ENCODE data around the gene ARL15. TPM values are rescaled to one million over a fixed set of nuclear protein-coding genes. Genes with fewer than 3 reads are reported as not detected.

The ARL15 gene
- total RNA-seq, 1 donor from 2014 or later, result 102 TPM

- DNase-seq (ENCODE audit: low spot score), result no peak
- Mint-ChIP-seq H3K4me1 (ENCODE audit: unreplicated experiment) (no peaks in the 10 kb centered on the region), H3K4me3 (ENCODE audit: unreplicated experiment) (no peak overlapping the region), H3K27me3 (ENCODE audit: unreplicated experiment) (no peaks in the 10 kb centered on the region), H3K9me3 (ENCODE audit: unreplicated experiment) (no peaks in the 10 kb centered on the region), H3K36me3 (ENCODE audit: low read depth, unreplicated experiment) (peaks cover 3% of the 10 kb centered on the region), H3K27ac (ENCODE audit: unreplicated experiment) (no peak overlapping the region)
- TF ChIP-seq CTCF (IDR thresholded peaks at IDR 0.05; ENCODE audit: unreplicated experiment), result no peak
Measured at GRCh38 chr5:54120473-54120872, 189.9 kb downstream of the ARL15 start.

GRCh38 chr5:54117957-54118356 is 192.4 kb downstream of the ARL15 start:
- DNase-seq (ENCODE audit: low spot score), result no peak
- Mint-ChIP-seq H3K27ac (ENCODE audit: unreplicated experiment) (no peak overlapping the region), H3K4me1 (ENCODE audit: unreplicated experiment) (no peaks in the 10 kb centered on the region), H3K27me3 (ENCODE audit: unreplicated experiment) (no peaks in the 10 kb centered on the region), H3K4me3 (ENCODE audit: unreplicated experiment) (no peak overlapping the region), H3K36me3 (ENCODE audit: low read depth, unreplicated experiment) (peaks cover under 1% of the 10 kb centered on the region), H3K9me3 (ENCODE audit: unreplicated experiment) (no peaks in the 10 kb centered on the region)
- TF ChIP-seq CTCF (IDR thresholded peaks at IDR 0.05; ENCODE audit: unreplicated experiment), result no peak

GRCh38 chr5:54115735-54116403 is 194.5 kb downstream of the ARL15 start:
- no peak for TF ChIP-seq CTCF (IDR thresholded peaks at IDR 0.05; ENCODE audit: unreplicated experiment)
- no peak for DNase-seq (ENCODE audit: low spot score)
- Mint-ChIP-seq H3K36me3 (ENCODE audit: low read depth, unreplicated experiment) (peaks cover 6% of the 10 kb centered on the region), H3K27me3 (ENCODE audit: unreplicated experiment) (no peaks in the 10 kb centered on the region), H3K9me3 (ENCODE audit: unreplicated experiment) (no peaks in the 10 kb centered on the region), H3K4me1 (ENCODE audit: unreplicated experiment) (no peaks in the 10 kb centered on the region), H3K4me3 (ENCODE audit: unreplicated experiment) (no peak overlapping the region), H3K27ac (ENCODE audit: unreplicated experiment) (no peak overlapping the region)

- H3K27me3 Mint-ChIP-seq (ENCODE audit: unreplicated experiment), result no peaks in the 10 kb centered on the region
- no peaks in the 10 kb centered on the region for H3K9me3 Mint-ChIP-seq (ENCODE audit: unreplicated experiment)
- no peak overlapping the region for H3K4me3 Mint-ChIP-seq (ENCODE audit: unreplicated experiment)
- H3K4me1 Mint-ChIP-seq (ENCODE audit: unreplicated experiment), result no peaks in the 10 kb centered on the region
- DNase-seq (ENCODE audit: low spot score), result no peak
- H3K36me3 Mint-ChIP-seq (ENCODE audit: low read depth, unreplicated experiment), result peaks cover 6% of the 10 kb centered on the region
- no peak overlapping the region for H3K27ac Mint-ChIP-seq (ENCODE audit: unreplicated experiment)
- no peak for TF ChIP-seq CTCF (IDR thresholded peaks at IDR 0.05; ENCODE audit: unreplicated experiment)
Measured at GRCh38 chr5:54113060-54113459, 197.3 kb downstream of the ARL15 start.

- H3K36me3 Mint-ChIP-seq (ENCODE audit: low read depth, unreplicated experiment), result peaks cover 17% of the 10 kb centered on the region
- H3K27me3 Mint-ChIP-seq (ENCODE audit: unreplicated experiment), result no peaks in the 10 kb centered on the region
- H3K4me1 Mint-ChIP-seq (ENCODE audit: unreplicated experiment), result no peaks in the 10 kb centered on the region
- no peaks in the 10 kb centered on the region for H3K9me3 Mint-ChIP-seq (ENCODE audit: unreplicated experiment)
- DNase-seq (ENCODE audit: low spot score), result no peak
- no peak overlapping the region for H3K27ac Mint-ChIP-seq (ENCODE audit: unreplicated experiment)
- TF ChIP-seq CTCF (IDR thresholded peaks at IDR 0.05; ENCODE audit: unreplicated experiment), result no peak
- H3K4me3 Mint-ChIP-seq (ENCODE audit: unreplicated experiment), result no peak overlapping the region
Measured at GRCh38 chr5:54109626-54110330, 200.6 kb downstream of the ARL15 start.

All from endothelial cell (in vitro differentiated cells).